HT-29 (cell line): ENCODE measurements around the gene STUB1. TPM values are rescaled to one million over a fixed set of nuclear protein-coding genes. Genes with fewer than 3 reads are reported as not detected.

Experiments used
- DNase-seq: peaks from one replicate; pipeline ENCODE4 v3.0.0-alpha.2; 2015; ENCODE audit warnings: low spot score
- total RNA-seq: library from RNA; depleted of rRNA; stranded (reverse); fragments of >200 nt; shearing (Covaris generic); gene quantifications from 2 replicates; pipeline ENCODE4 v1.2.3, GENCODE V29; 2014

The STUB1 gene
- total RNA-seq, 1 experiment from 2014 or later = 258 TPM

GRCh38 chr16:666572-666971, 13.6 kb upstream of the STUB1 start:
- DNase-seq = no peak

- DNase-seq = no peak
These were observed 13.0 kb upstream of the STUB1 start for GRCh38 chr16:667113-667779.

GRCh38 chr16:667780-668518, 12.3 kb upstream of the STUB1 start, which contains the start of gene RHOT2:
Gene RHOT2 (plus strand): TSS chr16:668132. CDS start chr16:668200, 68 bp downstream.
- peak; percentile 95 for DNase-seq

GRCh38 chr16:668519-669171, 11.6 kb upstream of the STUB1 start:
- peak; percentile 9 for DNase-seq

GRCh38 chr16:669666-670065, 10.5 kb upstream of the STUB1 start:
- no peak for DNase-seq

- no peak for DNase-seq
These were observed 9.5 kb upstream of the STUB1 start for GRCh38 chr16:670485-671352.

GRCh38 chr16:671353-672131, 8.7 kb upstream of the STUB1 start:
- no peak for DNase-seq

- no peak for DNase-seq
These were observed 7.8 kb upstream of the STUB1 start for GRCh38 chr16:672371-672770.

- DNase-seq = no peak
These were observed 7.4 kb upstream of the STUB1 start for GRCh38 chr16:672851-673250.

GRCh38 chr16:673399-673991, 6.7 kb upstream of the STUB1 start:
- no peak for DNase-seq

- no peak for DNase-seq
These were observed 5.9 kb upstream of the STUB1 start for GRCh38 chr16:674214-674881.

GRCh38 chr16:674968-675883, 5.0 kb upstream of the STUB1 start, which contains the start of gene RHBDL1:
Gene RHBDL1 (plus strand): TSS chr16:675671. CDS start chr16:675791, 120 bp downstream.
- peak; percentile 42 for DNase-seq

- peak; percentile 16 for DNase-seq
These were observed 4.2 kb upstream of the STUB1 start for GRCh38 chr16:675884-676564.

- no peak for DNase-seq
These were observed 3.7 kb upstream of the STUB1 start for GRCh38 chr16:676565-676902.

GRCh38 chr16:676913-677312, 3.3 kb upstream of the STUB1 start:
- peak; percentile 76 for DNase-seq

GRCh38 chr16:677316-678190, 2.7 kb upstream of the STUB1 start:
- DNase-seq = no peak

- no peak for DNase-seq
These were observed 1.9 kb upstream of the STUB1 start for GRCh38 chr16:678209-678857.
